ENCODE measurements around the gene PRM2. TPM values are rescaled to one million over a fixed set of nuclear protein-coding genes. Genes with fewer than 3 reads are reported as not detected.

The PRM2 gene
- total and polyA plus RNA-seq, 10 donors, result not detected

GRCh38 chr16:11234884-11235702, 41.2 kb downstream of the PRM2 start:
- no peak overlapping the region for H3K4me3 ChIP-seq
- H3K36me3 ChIP-seq, result no peaks in the 10 kb centered on the region
- no peaks in the 10 kb centered on the region for H3K9me3 ChIP-seq
- no peaks in the 10 kb centered on the region for H3K27me3 ChIP-seq (replicated peaks in 1 of 7)
- WGBS, 5 donors, result 59 to 87% (median 76%) methylated on average over 13 of the region's 13 CpGs
- peak overlapping the region in 5 of 8 donors; percentile 36 to 89 (median 87) for H3K27ac ChIP-seq
- H3K4me1 ChIP-seq, result peaks cover 10 to 76% (median 42%) of the 10 kb centered on the region in 6 donors
- intact Hi-C loops (cut with DNase I; ENCODE audit: low total_unique reads), result no loop called here
- DNase-seq, result no peak
- TF ChIP-seq CTCF (IDR thresholded peaks at IDR 0.05 in 8 of 11, conservative IDR thresholded peaks at IDR 0.05 in 3 of 11), result no peak
- TF ChIP-seq POLR2AphosphoS5 (IDR thresholded peaks at IDR 0.05), result peak in 1 of 3 donors; percentile 60
- TF ChIP-seq POLR2A (IDR thresholded peaks at IDR 0.05), result no peak

GRCh38 chr16:11233727-11234376, 42.4 kb downstream of the PRM2 start:
- DNase-seq, result no peak
- Histone ChIP-seq H3K4me3 (peak overlapping the region in 1 of 8 donors; percentile 49), H3K36me3 (no peaks in the 10 kb centered on the region), H3K9me3 (no peaks in the 10 kb centered on the region), H3K27me3 (replicated peaks in 1 of 7) (no peaks in the 10 kb centered on the region), H3K4me1 (peaks cover 10 to 79% (median 42%) of the 10 kb centered on the region in 6 donors), H3K27ac (peak overlapping the region; percentile 70 to 89 (median 83))
- intact Hi-C loops (cut with DNase I; ENCODE audit: low total_unique reads), result no loop called here
- 54 to 66% (median 60%) methylated on average over 8 of the region's 8 CpGs for WGBS, 5 donors
- TF ChIP-seq CTCF (IDR thresholded peaks at IDR 0.05 in 8 of 11, conservative IDR thresholded peaks at IDR 0.05 in 3 of 11) (peak in 1 of 11 experiments; percentile 15), POLR2AphosphoS5 (IDR thresholded peaks at IDR 0.05) (no peak)

GRCh38 chr16:11232852-11233726, 43.2 kb downstream of the PRM2 start:
- H3K4me1 ChIP-seq, result peaks cover 10 to 75% (median 42%) of the 10 kb centered on the region in 6 donors
- WGBS, 5 donors, result 12 to 28% (median 15%) methylated on average over 12 to 35 of the region's 35 CpGs
- H3K27me3 ChIP-seq (replicated peaks in 1 of 7), result no peaks in the 10 kb centered on the region
- TF ChIP-seq POLR2A (IDR thresholded peaks at IDR 0.05), result no peak
- peak in 5 of 11 experiments; percentile 8 to 26 (median 9) for TF ChIP-seq CTCF (IDR thresholded peaks at IDR 0.05 in 8 of 11, conservative IDR thresholded peaks at IDR 0.05 in 3 of 11)
- peak; percentile 87 to 93 (median 89) for TF ChIP-seq POLR2AphosphoS5 (IDR thresholded peaks at IDR 0.05)
- H3K9me3 ChIP-seq, result no peaks in the 10 kb centered on the region
- peak overlapping the region; percentile 70 to 89 (median 83) for H3K27ac ChIP-seq
- peak; percentile 93 for DNase-seq
- no peaks in the 10 kb centered on the region for H3K36me3 ChIP-seq
- intact Hi-C loops (cut with DNase I; ENCODE audit: low total_unique reads), result no loop called here
- peak overlapping the region in 2 of 8 donors; percentile 2 to 49 for H3K4me3 ChIP-seq
